Measurements from ENCODE around the gene GNL1. TPM values are rescaled to one million over a fixed set of nuclear protein-coding genes. Genes with fewer than 3 reads are reported as not detected.

Gene GNL1
- total and polyA plus RNA-seq, 2 of the 8 experiments (the other 6 are each of a cell fraction or from before 2014, with no cell fraction given) = 42.4 to 67.8 TPM

GRCh38 chr6:30556066-30556905, at the start of gene GNL1 (continued):
- TF ChIP-seq ZNF274 (IDR thresholded peaks at IDR 0.05; ENCODE audit: borderline replicate concordance, extremely low read depth, low read length) = no peak
- TF ChIP-seq SP1 (IDR thresholded peaks at IDR 0.05; ENCODE audit: low read depth, low read length) = no peak; the same call in 1 of the 2 replicates
- TF ChIP-seq, protein P1, sequence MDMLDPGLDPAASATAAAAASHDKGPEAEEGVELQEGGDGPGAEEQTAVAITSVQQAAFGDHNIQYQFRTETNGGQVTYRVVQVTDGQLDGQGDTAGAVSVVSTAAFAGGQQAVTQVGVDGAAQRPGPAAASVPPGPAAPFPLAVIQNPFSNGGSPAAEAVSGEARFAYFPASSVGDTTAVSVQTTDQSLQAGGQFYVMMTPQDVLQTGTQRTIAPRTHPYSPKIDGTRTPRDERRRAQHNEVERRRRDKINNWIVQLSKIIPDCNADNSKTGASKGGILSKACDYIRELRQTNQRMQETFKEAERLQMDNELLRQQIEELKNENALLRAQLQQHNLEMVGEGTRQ (IDR thresholded peaks at IDR 0.05; ENCODE audit: low read length) = no peak
- TF ChIP-seq, protein P2, sequence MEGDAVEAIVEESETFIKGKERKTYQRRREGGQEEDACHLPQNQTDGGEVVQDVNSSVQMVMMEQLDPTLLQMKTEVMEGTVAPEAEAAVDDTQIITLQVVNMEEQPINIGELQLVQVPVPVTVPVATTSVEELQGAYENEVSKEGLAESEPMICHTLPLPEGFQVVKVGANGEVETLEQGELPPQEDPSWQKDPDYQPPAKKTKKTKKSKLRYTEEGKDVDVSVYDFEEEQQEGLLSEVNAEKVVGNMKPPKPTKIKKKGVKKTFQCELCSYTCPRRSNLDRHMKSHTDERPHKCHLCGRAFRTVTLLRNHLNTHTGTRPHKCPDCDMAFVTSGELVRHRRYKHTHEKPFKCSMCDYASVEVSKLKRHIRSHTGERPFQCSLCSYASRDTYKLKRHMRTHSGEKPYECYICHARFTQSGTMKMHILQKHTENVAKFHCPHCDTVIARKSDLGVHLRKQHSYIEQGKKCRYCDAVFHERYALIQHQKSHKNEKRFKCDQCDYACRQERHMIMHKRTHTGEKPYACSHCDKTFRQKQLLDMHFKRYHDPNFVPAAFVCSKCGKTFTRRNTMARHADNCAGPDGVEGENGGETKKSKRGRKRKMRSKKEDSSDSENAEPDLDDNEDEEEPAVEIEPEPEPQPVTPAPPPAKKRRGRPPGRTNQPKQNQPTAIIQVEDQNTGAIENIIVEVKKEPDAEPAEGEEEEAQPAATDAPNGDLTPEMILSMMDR (IDR thresholded peaks at IDR 0.05; ENCODE audit: control extremely low read depth in 1 of 3, insufficient read depth in 1 of 3, low read depth in 1 of 3, low read length in 3 of 3) = no peak
- no peak for TF ChIP-seq SIRT6 (IDR thresholded peaks at IDR 0.05; ENCODE audit: low read length)
- no peak for TF ChIP-seq RXRA (IDR thresholded peaks at IDR 0.05; ENCODE audit: insufficient read depth, low read depth, low read length)
- no peak for TF ChIP-seq BCL11A (IDR thresholded peaks at IDR 0.05; ENCODE audit: low read depth in 2 of 2, low read length in 2 of 2)
- peak; percentile 81 for TF ChIP-seq MAX (IDR thresholded peaks at IDR 0.05)
- TF ChIP-seq RFX5 (IDR thresholded peaks at IDR 0.05; ENCODE audit: borderline replicate concordance, low read depth, low read length) = no peak
- no peak for TF ChIP-seq MAFK (IDR thresholded peaks at IDR 0.05; ENCODE audit: low read depth, low read length)
- TF ChIP-seq, protein P3, sequence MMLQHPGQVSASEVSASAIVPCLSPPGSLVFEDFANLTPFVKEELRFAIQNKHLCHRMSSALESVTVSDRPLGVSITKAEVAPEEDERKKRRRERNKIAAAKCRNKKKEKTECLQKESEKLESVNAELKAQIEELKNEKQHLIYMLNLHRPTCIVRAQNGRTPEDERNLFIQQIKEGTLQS (IDR thresholded peaks at IDR 0.05; ENCODE audit: insufficient read depth, low read depth, low read length) = no peak
- TF ChIP-seq SIN3A (conservative IDR thresholded peaks at IDR 0.05 in 1 of 2, IDR thresholded peaks at IDR 0.05 in 1 of 2; ENCODE audit: low read depth in 1 of 2, low read length in 2 of 2) = peak in 1 of 2 experiments; percentile 87; a peak in 2 of 4 replicates
- TF ChIP-seq POLR2AphosphoS5 (IDR thresholded peaks at IDR 0.05; ENCODE audit: low read depth, low read length) = no peak; the same call in 1 of the 2 replicates
- TF ChIP-seq HDAC6 (IDR thresholded peaks at IDR 0.05; ENCODE audit: low read depth, low read length) = no peak
- 0 out of 2 replicates have a peak, but pooled peaks have one; percentile 42 for TF ChIP-seq BRCA1 (IDR thresholded peaks at IDR 0.05; ENCODE audit: low read depth, low read length)
- TF ChIP-seq CBX8 (IDR thresholded peaks at IDR 0.05; ENCODE audit: borderline replicate concordance, low read depth, low read length) = no peak
- 0 out of 2 replicates have a peak, but pooled peaks have one; percentile 36 for TF ChIP-seq TCF12 (IDR thresholded peaks at IDR 0.05; ENCODE audit: low read depth, low read length)
- peak; percentile 39 for TF ChIP-seq PHF8 (conservative IDR thresholded peaks at IDR 0.05; ENCODE audit: low read depth, low read length)
- TF ChIP-seq EGR1 (IDR thresholded peaks at IDR 0.05; ENCODE audit: borderline replicate concordance, low read depth, low read length) = peak; percentile 87

All from H1 (cell line).